ENCODE data around the gene THAP7.

DNA sequence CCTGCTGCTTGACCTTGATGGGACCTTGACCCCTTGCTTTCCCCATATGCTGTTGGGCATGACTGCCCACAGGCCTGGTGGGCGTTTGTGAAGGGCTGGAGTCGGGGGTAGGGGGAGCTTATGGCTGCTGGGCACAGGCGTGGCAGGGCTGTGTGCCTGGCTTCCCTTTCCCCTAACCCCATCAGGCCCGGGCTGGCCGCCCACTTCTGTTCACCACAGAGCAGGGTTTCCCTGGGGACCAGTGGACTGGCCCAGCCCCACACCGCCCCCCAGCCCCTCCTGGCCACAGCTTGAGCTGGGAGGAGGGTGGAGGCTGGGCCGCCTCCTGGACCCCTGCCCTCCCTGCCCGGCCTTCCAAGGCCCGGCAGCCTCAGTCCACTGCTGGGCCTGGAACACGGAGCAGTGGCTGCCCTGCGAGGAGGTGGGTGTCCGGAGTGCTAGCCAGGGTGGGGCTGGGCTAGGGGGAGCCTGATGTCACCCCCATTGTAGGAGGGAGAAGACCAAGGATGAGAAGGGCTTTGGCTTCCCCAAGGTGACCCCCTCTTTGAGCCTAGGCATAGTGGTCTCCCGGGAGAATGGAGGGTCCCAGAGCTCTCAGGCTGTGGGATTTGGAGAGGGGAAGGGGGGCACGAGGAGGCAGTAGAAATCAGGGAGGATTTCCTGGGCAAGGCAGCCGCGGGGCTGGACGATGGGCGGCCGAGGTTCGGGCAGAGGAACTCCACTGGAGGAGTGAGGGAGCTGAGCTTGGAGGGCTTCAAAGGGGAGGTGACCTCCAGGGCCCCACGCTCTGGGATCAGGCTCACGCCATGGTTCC, 34.8 kb downstream of the THAP7 start, which contains the start of gene AIFM3:
- TF ChIP-seq, protein P1, sequence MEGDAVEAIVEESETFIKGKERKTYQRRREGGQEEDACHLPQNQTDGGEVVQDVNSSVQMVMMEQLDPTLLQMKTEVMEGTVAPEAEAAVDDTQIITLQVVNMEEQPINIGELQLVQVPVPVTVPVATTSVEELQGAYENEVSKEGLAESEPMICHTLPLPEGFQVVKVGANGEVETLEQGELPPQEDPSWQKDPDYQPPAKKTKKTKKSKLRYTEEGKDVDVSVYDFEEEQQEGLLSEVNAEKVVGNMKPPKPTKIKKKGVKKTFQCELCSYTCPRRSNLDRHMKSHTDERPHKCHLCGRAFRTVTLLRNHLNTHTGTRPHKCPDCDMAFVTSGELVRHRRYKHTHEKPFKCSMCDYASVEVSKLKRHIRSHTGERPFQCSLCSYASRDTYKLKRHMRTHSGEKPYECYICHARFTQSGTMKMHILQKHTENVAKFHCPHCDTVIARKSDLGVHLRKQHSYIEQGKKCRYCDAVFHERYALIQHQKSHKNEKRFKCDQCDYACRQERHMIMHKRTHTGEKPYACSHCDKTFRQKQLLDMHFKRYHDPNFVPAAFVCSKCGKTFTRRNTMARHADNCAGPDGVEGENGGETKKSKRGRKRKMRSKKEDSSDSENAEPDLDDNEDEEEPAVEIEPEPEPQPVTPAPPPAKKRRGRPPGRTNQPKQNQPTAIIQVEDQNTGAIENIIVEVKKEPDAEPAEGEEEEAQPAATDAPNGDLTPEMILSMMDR (IDR thresholded peaks at IDR 0.05; ENCODE audit: low read depth, low read length, poor library complexity, severe bottlenecking) = no peak
- TF ChIP-seq EZH2phosphoT487 (IDR thresholded peaks at IDR 0.05; ENCODE audit: borderline replicate concordance, low read length) = no peak
